Endothelial cell of umbilical vein (primary cell): Measurements from ENCODE around the gene DBNL. TPM values are rescaled to one million over a fixed set of nuclear protein-coding genes. Genes with fewer than 3 reads are reported as not detected.

Experiments used
- BruUV-seq: library from RNA; stranded (reverse); fragments of 400-500 nt; replicated peaks from 2 replicates; lab custom pipeline; 2021; lab: Mats Ljungman, UMichigan
- CTCF ChIA-PET: fragments of 300-600, 350-600 bp; sonication (Branson Sonifier 250); formaldehyde crosslinking; loops from one replicate; lab custom pipeline; 2021; ENCODE audit warnings: antibody characterized with exemption, inconsistent platforms; lab: Charles Lee
- POLR2A ChIA-PET: fragments of 300-600, 350-600 bp; sonication (Branson Sonifier 250); formaldehyde crosslinking; loops from one replicate; lab custom pipeline; 2021; ENCODE audit warnings: antibody characterized with exemption, inconsistent platforms; lab: Charles Lee
- DNase-seq: peaks from one replicate; pipeline ENCODE4 v3.0.0-alpha.2; 2011; ENCODE audit warnings: low read depth, low spot score
- FAIRE-seq: peaks from 2 replicates; lab custom pipeline; 2011; peaks lifted over from hg19 to GRCh38; lab: Jason Lieb, UNC
- H2AFZ ChIP-seq: 2 replicates; pipeline ENCODE4 v1.6.0; 2012; ENCODE audit warnings: low read depth, low read length, control low read depth, inconsistent platforms
- H3K27ac ChIP-seq: 2 replicates; pipeline ENCODE4 v1.5.1; 2011; ENCODE audit warnings: low read depth, mild to moderate bottlenecking, control low read depth, low read length, moderate library complexity; ENCODE audit not compliant: insufficient read depth
- H3K27me3 ChIP-seq, 2 experiments: 2 replicates each; pipeline versions ENCODE4 v1.6.0 to v1.6.1; 2011; ENCODE audit warnings: low read length in 2 of 2, mixed read lengths in 1 of 2; ENCODE audit not compliant: control insufficient read depth in 2 of 2, insufficient read depth in 2 of 2
- H3K36me3 ChIP-seq, 2 experiments: 2 replicates in 1 of 2; 3 replicates in 1 of 2; pipeline ENCODE4 v1.5.1; 2011; ENCODE audit warnings: low read length in 2 of 2, mild to moderate bottlenecking in 1 of 2, moderate library complexity in 1 of 2; ENCODE audit not compliant: control insufficient read depth in 2 of 2, insufficient read depth in 2 of 2; ENCODE audit errors: extremely low read depth in 1 of 2
- H3K4me1 ChIP-seq: 3 replicates; pipeline ENCODE4 v1.5.1; 2011; ENCODE audit warnings: mild to moderate bottlenecking, low read length; ENCODE audit not compliant: control insufficient read depth, insufficient read depth; ENCODE audit errors: extremely low read depth
- H3K4me2 ChIP-seq: 2 replicates; pipeline ENCODE4 v1.6.1; 2011; ENCODE audit warnings: low read length, control low read depth, mixed read lengths; ENCODE audit not compliant: insufficient read depth
- H3K4me3 ChIP-seq, 3 experiments: fragments of 200-600 bp in 1 of 3; sonication (generic), shearing (Covaris generic) in 1 of 3; replicated peaks in 1 of 3; 2 replicates each; pipeline ENCODE4 v1.5.1; 2011 to 2016; ENCODE audit warnings: control low read depth in 3 of 3, low read length in 3 of 3, mild to moderate bottlenecking in 2 of 3, inconsistent platforms in 1 of 3, low read depth in 1 of 3, moderate library complexity in 1 of 3; ENCODE audit not compliant: insufficient read depth in 1 of 3
- H3K79me2 ChIP-seq: 2 replicates; pipeline ENCODE4 v1.6.0; 2012; ENCODE audit warnings: low read length, inconsistent platforms; ENCODE audit not compliant: control insufficient read depth, insufficient read depth
- H3K9ac ChIP-seq: replicated peaks from 2 replicates; pipeline ENCODE3; 2011; ENCODE audit warnings: low read length, control low read depth; ENCODE audit not compliant: insufficient read depth; ENCODE audit errors: extremely low read depth
- H3K9me1 ChIP-seq: replicated peaks from 3 replicates; pipeline ENCODE4 v1.6.0; 2011; ENCODE audit warnings: mild to moderate bottlenecking, low read length; ENCODE audit not compliant: control insufficient read depth, insufficient read depth; ENCODE audit errors: extremely low read depth
- H3K9me3 ChIP-seq: replicated peaks from 2 replicates; pipeline ENCODE4 v1.5.1; 2012; ENCODE audit warnings: low read length, inconsistent platforms; ENCODE audit not compliant: control insufficient read depth, insufficient read depth
- H4K20me1 ChIP-seq: replicated peaks from 2 replicates; pipeline ENCODE3; 2011; ENCODE audit warnings: mild to moderate bottlenecking, low read length; ENCODE audit not compliant: control insufficient read depth, insufficient read depth; ENCODE audit errors: extremely low read depth
- CTCF ChIP-seq, 2 donors: IDR thresholded peaks; 1 replicate in 1 of 2; 2 replicates in 1 of 2; pipeline ENCODE4 v1.5.1; 2011; ENCODE audit warnings: low read length in 2 of 2, mild to moderate bottlenecking in 2 of 2, moderate library complexity in 2 of 2, control low read depth in 1 of 2, inconsistent platforms in 1 of 2, low read depth in 1 of 2; ENCODE audit not compliant: insufficient read depth in 1 of 2; ENCODE audit errors: extremely low read depth in 1 of 2
- EZH2 ChIP-seq: IDR thresholded peaks from 2 replicates; pipeline ENCODE4 v1.6.1; 2012; ENCODE audit warnings: borderline replicate concordance, low read depth, mild to moderate bottlenecking, moderate library complexity, low read length, inconsistent platforms; ENCODE audit not compliant: severe bottlenecking
- FOS ChIP-seq: IDR thresholded peaks from 2 replicates; pipeline ENCODE4 v1.6.1; 2011; ENCODE audit warnings: mild to moderate bottlenecking, low read length, moderate library complexity, borderline replicate concordance; ENCODE audit not compliant: insufficient read depth
- GATA2 ChIP-seq: IDR thresholded peaks from 2 replicates; pipeline ENCODE4 v1.7.0; 2011; ENCODE audit warnings: low read depth, mild to moderate bottlenecking, moderate library complexity, mixed read lengths, low read length; ENCODE audit not compliant: insufficient read length, insufficient read depth
- JUN ChIP-seq: IDR thresholded peaks from 2 replicates; pipeline ENCODE4 v1.6.1; 2011; ENCODE audit warnings: borderline replicate concordance, low read depth; ENCODE audit not compliant: insufficient read length, insufficient read depth
- MYC ChIP-seq: IDR thresholded peaks from one replicate; pipeline ENCODE4 v1.6.1; 2011; ENCODE audit warnings: mild to moderate bottlenecking, low read depth, low read length
- POLR2A ChIP-seq: IDR thresholded peaks from 2 replicates; pipeline ENCODE4 v1.6.1; 2012; ENCODE audit warnings: low read depth, mild to moderate bottlenecking, control low read depth, low read length
- POLR2AphosphoS5 ChIP-seq: IDR thresholded peaks from 2 replicates; pipeline ENCODE4 v1.6.1; 2012; ENCODE audit warnings: low read depth, mild to moderate bottlenecking, control low read depth, low read length, moderate library complexity; ENCODE audit not compliant: insufficient read depth
- dilution Hi-C: fragments of 300-500 bp; cut with MboI; formaldehyde crosslinking; loops from one replicate; pipeline ENCODE4 v1.15.0; 2019; ENCODE audit warnings: low sequenced_read_pairs; ENCODE audit not compliant: extremely low pct_ligation_motif_present
- intact Hi-C: fragments of 100-400 bp; cut with micrococcal nuclease; formaldehyde crosslinking; loops from one replicate; pipeline ENCODE4 v1.10.0; 2022
- polyA plus RNA-seq, 4 experiments: library from polyadenylated mRNA; depleted of rRNA in 3 of 4; stranded (reverse) in 3 of 4; unstranded in 1 of 4; fragments of >200 nt; gene quantifications; 2 replicates each; pipeline versions ENCODE4 v1.2.1 to v1.2.3, GENCODE V29; 2011 to 2012; ENCODE audit warnings: missing spikeins in 1 of 4
- total RNA-seq: library from RNA; stranded (reverse); gene quantifications from 2 replicates; pipeline ENCODE4 v1.2.3, GENCODE V29; 2021

Gene DBNL
- total and polyA plus RNA-seq, 2 donors (not counting 3 experiments of a cell fraction or from before 2014, with no cell fraction given): 94.0 to 123 TPM

- dilution Hi-C loops: no loop called here
- no peak for DNase-seq
- H4K20me1 ChIP-seq: no peaks in the 10 kb centered on the region
These were observed 18.4 kb downstream of the DBNL start for GRCh38 chr7:44062903-44063295.

More at GRCh38 chr7:44062903-44063295, 18.4 kb downstream of the DBNL start:
- no peak for FAIRE-seq
- no peak overlapping the region for H2AFZ ChIP-seq
- no peak overlapping the region for H3K27ac ChIP-seq
- no peaks in the 10 kb centered on the region for H3K9me3 ChIP-seq
- peaks cover 4 to 33% of the 10 kb centered on the region in 2 experiments for H3K36me3 ChIP-seq
- POLR2A ChIA-PET: no interaction called here
- CTCF ChIA-PET: no interaction called here
- intact Hi-C loops: no loop called here
- no peak for TF ChIP-seq FOS
- no peak for TF ChIP-seq CTCF (IDR thresholded peaks at IDR 0.05; ENCODE audit: extremely low read depth in 1 of 2, insufficient read depth in 1 of 2, low read depth in 1 of 2, low read length in 2 of 2)
- no peak for TF ChIP-seq POLR2A
- no peak for TF ChIP-seq JUN
- TF ChIP-seq GATA2: no peak
- no peak for TF ChIP-seq MYC
- TF ChIP-seq EZH2: no peak
- TF ChIP-seq POLR2AphosphoS5: no peak
- BruUV-seq: no TSS peak
- H3K79me2 ChIP-seq: no peaks in the 10 kb centered on the region
- no peak overlapping the region for H3K9ac ChIP-seq
- H3K4me1 ChIP-seq: no peaks in the 10 kb centered on the region
- H3K27me3 ChIP-seq: peaks cover 2 to 13% of the 10 kb centered on the region in 2 experiments
- no peaks in the 10 kb centered on the region for H3K9me1 ChIP-seq
- H3K4me2 ChIP-seq: no peak overlapping the region
- H3K4me3 ChIP-seq: no peak overlapping the region
